Hepatocyte (in vitro differentiated cells): ENCODE data around the gene TRIM34. TPM values are rescaled to one million over a fixed set of nuclear protein-coding genes. Genes with fewer than 3 reads are reported as not detected.
"Not testable (repeated sequence)": the region's sequence is repeated elsewhere in the genome, so short reads cannot be mapped to it uniquely, and the experiment has no call there.

Source experiments
- DNase-seq: peaks from one replicate; pipeline ENCODE4 v3.0.0-alpha.2; 2016; ENCODE audit warnings: low spot score
- H2AFZ ChIP-seq: fragments of 200-600 bp; sonication (generic); 2 replicates; pipeline ENCODE4 v1.6.0; 2016; ENCODE audit warnings: antibody characterized with exemption, mild to moderate bottlenecking
- H3K27ac ChIP-seq: fragments of 200-600 bp; sonication (generic); 2 replicates; pipeline ENCODE4 v1.5.1; 2016; ENCODE audit warnings: mild to moderate bottlenecking
- H3K27me3 ChIP-seq: fragments of 200-600 bp; sonication (generic); 2 replicates; pipeline ENCODE4 v1.6.1; 2016
- H3K36me3 ChIP-seq: fragments of 200-600 bp; sonication (generic); replicated peaks from 2 replicates; pipeline ENCODE4 v1.5.1; 2016; ENCODE audit warnings: low read depth; ENCODE audit not compliant: insufficient read depth
- H3K4me1 ChIP-seq: fragments of 200-600 bp; sonication (generic); 2 replicates; pipeline ENCODE4 v1.5.1; 2016; ENCODE audit warnings: mild to moderate bottlenecking, moderate library complexity; ENCODE audit not compliant: insufficient read depth
- H3K4me2 ChIP-seq: fragments of 200-600 bp; sonication (generic); 2 replicates; pipeline ENCODE4 v1.6.0; 2016
- H3K4me3 ChIP-seq: fragments of 200-600 bp; sonication (generic); 2 replicates; pipeline ENCODE4 v1.5.1; 2016; ENCODE audit warnings: mild to moderate bottlenecking
- H3K79me2 ChIP-seq: fragments of 200-600 bp; sonication (generic); 2 replicates; pipeline ENCODE4 v1.6.0; 2017; ENCODE audit warnings: mild to moderate bottlenecking
- H3K9me2 ChIP-seq: fragments of 200-600 bp; sonication (generic); replicated peaks from 2 replicates; pipeline ENCODE4 v1.6.0; 2017; ENCODE audit warnings: mild to moderate bottlenecking; ENCODE audit not compliant: insufficient read depth
- H3K9me3 ChIP-seq: fragments of 200-600 bp; sonication (generic); 2 replicates; pipeline ENCODE4 v1.5.1; 2016; ENCODE audit warnings: low read depth, mild to moderate bottlenecking
- H4K20me1 ChIP-seq: fragments of 200-600 bp; sonication (generic); 2 replicates; pipeline ENCODE4 v1.6.0; 2016; ENCODE audit warnings: mild to moderate bottlenecking; ENCODE audit not compliant: insufficient read depth, poor library complexity, severe bottlenecking
- CTCF ChIP-seq: fragments of 200-600 bp; sonication (generic); IDR thresholded peaks from 2 replicates; pipeline ENCODE4 v1.5.1; 2016; ENCODE audit warnings: antibody characterized with exemption, mild to moderate bottlenecking; ENCODE audit not compliant: poor library complexity
- EZH2 ChIP-seq: fragments of 200-600 bp; sonication (generic); IDR thresholded peaks from 2 replicates; pipeline ENCODE4 v1.6.1; 2016; ENCODE audit warnings: antibody characterized with exemption, mild to moderate bottlenecking, borderline replicate concordance
- EZH2phosphoT487 ChIP-seq: fragments of 200-600 bp; sonication (generic); IDR thresholded peaks from one replicate; pipeline ENCODE4 v1.6.1; 2018; ENCODE audit warnings: antibody characterized with exemption, mild to moderate bottlenecking, low read depth, moderate library complexity; ENCODE audit not compliant: unreplicated experiment, severe bottlenecking
- WGBS: methylation state at CpG from one replicate; pipeline ENCODE4 v1.1.6; 2016; ENCODE audit warnings: low lambda C conversion rate; ENCODE audit errors: missing lambda C conversion rate; 5-methylcytosine and 5-hydroxymethylcytosine counted together
- polyA plus RNA-seq: library from polyadenylated mRNA; unstranded; fragments of >200 nt; fragmentation: Nextera tagmentation; extraction: Ambion mirVana; gene quantifications from 2 replicates; pipeline ENCODE4 v1.2.1, GENCODE V29; 2016
- total RNA-seq: library from RNA; depleted of rRNA; stranded (reverse); fragments of >200 nt; gene quantifications from 2 replicates; pipeline ENCODE4 v1.2.3, GENCODE V29; 2014

The TRIM34 gene
- total and polyA plus RNA-seq, 2 experiments from 2014 or later: 3.6 to 14.6 TPM

DNA sequence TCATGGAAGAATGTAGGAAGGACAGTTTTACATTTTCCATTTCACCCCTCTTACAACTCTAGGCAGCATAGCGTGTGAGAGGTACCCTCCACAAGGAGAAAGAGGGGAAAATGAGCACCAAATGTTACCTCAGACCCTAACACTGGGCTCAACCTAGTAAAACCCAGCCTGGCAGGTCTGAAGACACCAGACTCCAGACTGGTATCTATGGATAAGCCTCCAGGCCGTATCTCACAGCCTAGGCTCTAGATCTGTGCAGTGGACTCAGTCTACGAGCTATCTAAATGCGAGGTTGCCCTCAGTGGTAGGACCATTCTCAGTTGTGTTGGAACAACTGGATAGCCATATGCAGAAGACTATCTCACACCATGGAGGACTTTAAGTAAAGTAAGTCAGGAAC is 49.6 kb downstream of the TRIM34 start:
- peaks cover 6% of the 10 kb centered on the region for H3K36me3 ChIP-seq
- no peak for DNase-seq
- no peak overlapping the region for H2AFZ ChIP-seq
- no peak overlapping the region for H3K27ac ChIP-seq
- H3K27me3 ChIP-seq: no peaks in the 10 kb centered on the region
- TF ChIP-seq CTCF: no peak
- no peak for TF ChIP-seq EZH2phosphoT487
- no peak for TF ChIP-seq EZH2
- no peaks in the 10 kb centered on the region for H3K9me3 ChIP-seq
- H4K20me1 ChIP-seq: no peaks in the 10 kb centered on the region
- H3K9me2 ChIP-seq: no peaks in the 10 kb centered on the region
- 95% methylated on average over 4 of the region's 4 CpGs for WGBS
- H3K4me2 ChIP-seq: no peak overlapping the region
- H3K4me3 ChIP-seq: no peak overlapping the region
- no peaks in the 10 kb centered on the region for H3K4me1 ChIP-seq
- H3K79me2 ChIP-seq: peaks cover 34% of the 10 kb centered on the region

GRCh38 chr11:5679811-5680210 is 55.0 kb downstream of the TRIM34 start:
- Histone ChIP-seq H3K79me2 (peaks cover 54% of the 10 kb centered on the region), H3K9me2 (no peaks in the 10 kb centered on the region), H3K4me1 (no peaks in the 10 kb centered on the region), H3K4me3 (no peak overlapping the region), H3K9me3 (no peaks in the 10 kb centered on the region), H3K36me3 (peaks cover 6% of the 10 kb centered on the region), H4K20me1 (no peaks in the 10 kb centered on the region), H3K27me3 (no peaks in the 10 kb centered on the region), H3K4me2 (no peak overlapping the region), H2AFZ (no peak overlapping the region), H3K27ac (no peak overlapping the region)
- TF ChIP-seq CTCF (no peak), EZH2phosphoT487 (no peak), EZH2 (no peak)
- DNase-seq: no peak
- WGBS: 99% methylated on average over 7 of the region's 7 CpGs

GRCh38 chr11:5682890-5683441 is 58.2 kb downstream of the TRIM34 start:
- Histone ChIP-seq H3K79me2 (peaks cover 49% of the 10 kb centered on the region), H3K4me2 (peak overlapping the region; percentile 88)
- H3K9me2 ChIP-seq, H3K27ac ChIP-seq, H3K4me1 ChIP-seq, H2AFZ ChIP-seq, H3K9me3 ChIP-seq, DNase-seq, H3K27me3 ChIP-seq, H3K4me3 ChIP-seq, H4K20me1 ChIP-seq, H3K36me3 ChIP-seq: not testable (repeated sequence)
- WGBS: 89% methylated on average over 18 of the region's 33 CpGs

DNA sequence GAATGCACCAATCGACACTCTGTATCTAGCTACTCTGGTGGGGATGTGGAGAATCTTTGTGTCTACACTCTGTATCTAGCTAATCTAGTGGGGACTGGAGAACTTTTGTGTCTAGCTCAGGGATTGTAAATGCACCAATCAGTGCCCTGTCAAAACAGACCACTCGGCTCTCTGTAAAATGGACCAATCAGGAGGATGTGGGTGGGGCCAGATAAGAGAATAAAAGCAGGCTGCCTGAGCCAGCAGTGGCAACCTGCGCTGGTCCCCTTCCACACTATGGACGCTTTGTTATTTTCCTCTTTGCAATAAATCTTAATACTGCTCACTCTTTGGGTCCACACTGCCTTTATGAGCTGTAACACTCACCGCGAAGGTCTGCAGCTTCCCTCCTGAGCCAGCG is 58.8 kb downstream of the TRIM34 start:
- not testable (repeated sequence) for H3K27me3 ChIP-seq, H3K9me2 ChIP-seq, H2AFZ ChIP-seq, H4K20me1 ChIP-seq, H3K9me3 ChIP-seq, H3K36me3 ChIP-seq, H3K4me1 ChIP-seq, DNase-seq
- 87% methylated on average over 7 of the region's 7 CpGs for WGBS
- H3K79me2 ChIP-seq: peaks cover 46% of the 10 kb centered on the region
- H3K27ac ChIP-seq: peak overlapping the region; percentile 97
- peak overlapping the region; percentile 88 for H3K4me2 ChIP-seq
- H3K4me3 ChIP-seq: peak overlapping the region; percentile 40
